HEK293 (cell line): Measurements from ENCODE around the gene NDUFS4.

ENCODE experiments used
- CTCF ChIA-PET: fragments of 350-600 bp; formaldehyde crosslinking; extraction: SDS; loops from one replicate; lab custom pipeline; 2021; ENCODE audit warnings: antibody characterized with exemption; lab: Yijun Ruan, JAX
- POLR2A ChIA-PET: fragments of 300-600 bp; formaldehyde crosslinking; extraction: SDS; loops from one replicate; lab custom pipeline; 2020; ENCODE audit warnings: antibody characterized with exemption, inconsistent platforms; lab: Yijun Ruan, JAX
- H3K27ac ChIP-seq: fragments of 200-500 bp; sonication (Bioruptor generic); 2 replicates; pipeline ENCODE4 v1.5.1; 2014; ENCODE audit warnings: low read depth, low read length, control low read depth, inconsistent platforms; ENCODE audit errors: extremely low read depth
- H3K36me3 ChIP-seq, 2 experiments: fragments of 200-500 bp in 1 of 2; sonication (Bioruptor generic) in 1 of 2; 1 replicate in 1 of 2; 2 replicates in 1 of 2; pipeline ENCODE4 v1.5.1; 2014 to 2017; ENCODE audit warnings: inconsistent platforms in 2 of 2, low read length in 2 of 2; ENCODE audit not compliant: control insufficient read depth in 2 of 2, insufficient read depth in 1 of 2
- H3K4me1 ChIP-seq: fragments of 200-500 bp; sonication (Bioruptor generic); 2 replicates; pipeline ENCODE4 v1.5.1; 2014; ENCODE audit warnings: mild to moderate bottlenecking, low read length, inconsistent platforms; ENCODE audit not compliant: control insufficient read depth, insufficient read depth
- H3K4me3 ChIP-seq: 2 replicates; pipeline ENCODE4 v1.5.1; 2011; ENCODE audit warnings: low read depth, mild to moderate bottlenecking, control low read depth, low read length, moderate library complexity
- H3K9me3 ChIP-seq: fragments of 200-500 bp; sonication (Bioruptor generic); 2 replicates; pipeline ENCODE4 v1.5.1; 2014; ENCODE audit warnings: low read depth, low read length, inconsistent platforms; ENCODE audit not compliant: control insufficient read depth, insufficient read depth
- FEZF1 ChIP-seq: fragments of 450-650 bp; formaldehyde crosslinking; IDR thresholded peaks from 2 replicates; pipeline ENCODE4 v1.5.1; 2016; ENCODE audit warnings: missing biosample characterization, missing genetic modification characterization
- GFI1B ChIP-seq: fragments of 450-650 bp; formaldehyde crosslinking; IDR thresholded peaks from 2 replicates; pipeline ENCODE4 v1.5.1; 2016; ENCODE audit warnings: missing biosample characterization, missing genetic modification characterization
- MEIS1 ChIP-seq: sonication (generic); formaldehyde crosslinking; IDR thresholded peaks from 2 replicates; pipeline ENCODE4 v1.8.1; 2022; ENCODE audit warnings: missing genetic modification reagents, mild to moderate bottlenecking, borderline replicate concordance
- MYNN ChIP-seq: fragments of 450-650 bp; formaldehyde crosslinking; IDR thresholded peaks from 2 replicates; pipeline ENCODE4 v1.5.1; 2016; ENCODE audit warnings: missing biosample characterization, missing genetic modification characterization, borderline replicate concordance
- OSR2 ChIP-seq: fragments of 450-650 bp; formaldehyde crosslinking; IDR thresholded peaks from 2 replicates; pipeline ENCODE4 v1.5.1; 2016; ENCODE audit warnings: missing biosample characterization, missing genetic modification characterization
- OVOL3 ChIP-seq: fragments of 450-650 bp; formaldehyde crosslinking; IDR thresholded peaks from 2 replicates; pipeline ENCODE4 v1.5.1; 2016; ENCODE audit warnings: missing biosample characterization, missing genetic modification characterization
- ZBTB20 ChIP-seq: fragments of 450-650 bp; formaldehyde crosslinking; IDR thresholded peaks from 2 replicates; pipeline ENCODE4 v1.5.1; 2016; ENCODE audit warnings: missing biosample characterization, missing genetic modification characterization
- ZFHX2 ChIP-seq: fragments of 450-650 bp; formaldehyde crosslinking; conservative IDR thresholded peaks from 2 replicates; pipeline ENCODE4 v1.5.1; 2016; ENCODE audit warnings: missing biosample characterization, missing genetic modification characterization
- ZNF202 ChIP-seq: fragments of 450-650 bp; formaldehyde crosslinking; IDR thresholded peaks from 2 replicates; pipeline ENCODE4 v1.5.1; 2016; ENCODE audit warnings: missing biosample characterization, missing genetic modification characterization, borderline replicate concordance
- ZNF214 ChIP-seq: fragments of 450-650 bp; formaldehyde crosslinking; IDR thresholded peaks from 2 replicates; pipeline ENCODE4 v1.5.1; 2017; ENCODE audit warnings: missing biosample characterization, mild to moderate bottlenecking, missing genetic modification characterization, borderline replicate concordance
- ZNF266 ChIP-seq: fragments of 450-650 bp; formaldehyde crosslinking; IDR thresholded peaks from 2 replicates; pipeline ENCODE4 v1.5.1; 2016; ENCODE audit warnings: missing biosample characterization, missing genetic modification characterization, low read depth
- ZNF302 ChIP-seq: fragments of 450-650 bp; formaldehyde crosslinking; IDR thresholded peaks from 2 replicates; pipeline ENCODE4 v1.5.1; 2016; ENCODE audit warnings: missing biosample characterization, missing genetic modification characterization, low read depth
- ZNF398 ChIP-seq: fragments of 450-650 bp; formaldehyde crosslinking; IDR thresholded peaks from 2 replicates; pipeline ENCODE4 v1.5.1; 2017; ENCODE audit warnings: missing biosample characterization, missing genetic modification characterization
- ZNF416 ChIP-seq: fragments of 450-650 bp; formaldehyde crosslinking; IDR thresholded peaks from 2 replicates; pipeline ENCODE4 v1.5.1; 2016; ENCODE audit warnings: missing biosample characterization, missing genetic modification characterization
- ZNF580 ChIP-seq: fragments of 450-650 bp; formaldehyde crosslinking; IDR thresholded peaks from 2 replicates; pipeline ENCODE4 v1.5.1; 2016; ENCODE audit warnings: missing biosample characterization, missing genetic modification characterization
- ZNF621 ChIP-seq: fragments of 450-650 bp; formaldehyde crosslinking; IDR thresholded peaks from 2 replicates; pipeline ENCODE4 v1.5.1; 2017; ENCODE audit warnings: missing biosample characterization, missing genetic modification characterization
- ZNF658 ChIP-seq: fragments of 450-650 bp; formaldehyde crosslinking; IDR thresholded peaks from 2 replicates; pipeline ENCODE4; 2016; ENCODE audit warnings: missing biosample characterization, missing genetic modification characterization
- ZNF660 ChIP-seq: fragments of 450-650 bp; IDR thresholded peaks from 2 replicates; pipeline ENCODE4 v1.5.1; 2018; ENCODE audit warnings: missing biosample characterization, mild to moderate bottlenecking, missing genetic modification characterization
- ZNF670 ChIP-seq: fragments of 450-650 bp; formaldehyde crosslinking; IDR thresholded peaks from 2 replicates; pipeline ENCODE4 v1.5.1; 2016; ENCODE audit warnings: missing biosample characterization, missing genetic modification characterization, low read depth
- ZNF677 ChIP-seq: fragments of 450-650 bp; IDR thresholded peaks from 2 replicates; pipeline ENCODE4 v1.5.0; 2018; ENCODE audit warnings: missing biosample characterization, mild to moderate bottlenecking, missing genetic modification characterization, moderate library complexity
- ZNF692 ChIP-seq: fragments of 450-650 bp; formaldehyde crosslinking; IDR thresholded peaks from 2 replicates; pipeline ENCODE4 v1.5.1; 2016; ENCODE audit warnings: missing biosample characterization, missing genetic modification characterization
- ZNF791 ChIP-seq: fragments of 450-650 bp; formaldehyde crosslinking; IDR thresholded peaks from 2 replicates; pipeline ENCODE4 v1.5.1; 2016; ENCODE audit warnings: missing biosample characterization, missing genetic modification characterization
- ZNF830 ChIP-seq: fragments of 450-650 bp; IDR thresholded peaks from 2 replicates; pipeline ENCODE4 v1.5.0; 2018; ENCODE audit warnings: missing biosample characterization, missing genetic modification characterization, low read depth, mild to moderate bottlenecking, moderate library complexity
- TF ChIP-seq, protein P1 (sequence below): fragments of 450-650 bp; formaldehyde crosslinking; IDR thresholded peaks from 2 replicates; pipeline ENCODE4 v1.5.1; 2016; ENCODE audit warnings: missing biosample characterization, missing genetic modification characterization

The NDUFS4 gene

GRCh38 chr5:53590759-53591158 is 30.3 kb downstream of the NDUFS4 start (continued):
- TF ChIP-seq ZNF660 (no peak), ZNF621 (tag by site-specific recombination) (no peak), ZNF416 (tag by site-specific recombination) (no peak), ZNF830 (tag by site-specific recombination) (no peak), MEIS1 (CRISPR knock-in tag) (no peak), FEZF1 (no peak), ZNF692 (tag by site-specific recombination) (no peak)

- ChIA-PET POLR2A (no interaction called here), CTCF (no interaction called here)
- Histone ChIP-seq H3K4me1 (peaks cover 3% of the 10 kb centered on the region; the same call in 1 of the 2 replicates), H3K36me3 (no peaks in the 10 kb centered on the region), H3K4me3 (no peak overlapping the region), H3K27ac (no peak overlapping the region), H3K9me3 (no peaks in the 10 kb centered on the region)
- TF ChIP-seq ZFHX2 (tag by site-specific recombination) (no peak), ZNF670 (tag by site-specific recombination) (no peak), ZNF677 (tag by site-specific recombination) (no peak), ZNF266 (tag by site-specific recombination) (no peak), ZNF214 (no peak), ZNF580 (tag by site-specific recombination) (no peak), ZBTB20 (tag by site-specific recombination) (no peak), OSR2 (tag by site-specific recombination) (no peak), GFI1B (tag by site-specific recombination) (no peak), ZNF302 (no peak), ZNF791 (no peak), ZNF621 (tag by site-specific recombination) (no peak), MYNN (tag by site-specific recombination) (no peak), OVOL3 (no peak), ZNF398 (no peak), ZNF658 (no peak), ZNF202 (tag by site-specific recombination) (no peak)
- TF ChIP-seq, protein P1, sequence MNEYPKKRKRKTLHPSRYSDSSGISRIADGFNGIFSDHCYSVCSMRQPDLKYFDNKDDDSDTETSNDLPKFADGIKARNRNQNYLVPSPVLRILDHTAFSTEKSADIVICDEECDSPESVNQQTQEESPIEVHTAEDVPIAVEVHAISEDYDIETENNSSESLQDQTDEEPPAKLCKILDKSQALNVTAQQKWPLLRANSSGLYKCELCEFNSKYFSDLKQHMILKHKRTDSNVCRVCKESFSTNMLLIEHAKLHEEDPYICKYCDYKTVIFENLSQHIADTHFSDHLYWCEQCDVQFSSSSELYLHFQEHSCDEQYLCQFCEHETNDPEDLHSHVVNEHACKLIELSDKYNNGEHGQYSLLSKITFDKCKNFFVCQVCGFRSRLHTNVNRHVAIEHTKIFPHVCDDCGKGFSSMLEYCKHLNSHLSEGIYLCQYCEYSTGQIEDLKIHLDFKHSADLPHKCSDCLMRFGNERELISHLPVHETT (tag by site-specific recombination), result no peak
These were observed 34.0 kb downstream of the NDUFS4 start for GRCh38 chr5:53594419-53594818.
